Gastrocnemius medialis (tissue), 4 donors: ENCODE measurements around the gene IFI6.
"Not testable (repeated sequence)": the region's sequence is repeated elsewhere in the genome, so short reads cannot be mapped to it uniquely, and the experiment has no call there.

Experiments used
- CTCF ChIP-seq, 5 experiments: fragments of 450-650 bp in 3 of 5; fragments of 200-600 bp in 2 of 5; sonication (generic) in 2 of 5; IDR thresholded peaks in 4 of 5; conservative IDR thresholded peaks in 1 of 5; 1 replicate in 4 of 5; 2 replicates in 1 of 5; pipeline ENCODE4 v1.5.1; 2016 to 2019; ENCODE audit warnings: antibody characterized with exemption in 5 of 5, mild to moderate bottlenecking in 3 of 5, moderate library complexity in 3 of 5
- POLR2A ChIP-seq, 2 donors: fragments of 450-650 bp; IDR thresholded peaks; one replicate each; pipeline ENCODE4 v1.6.1; 2017; ENCODE audit warnings: antibody characterized with exemption in 2 of 2, mild to moderate bottlenecking in 2 of 2, moderate library complexity in 2 of 2

GRCh38 chr1:27680225-27680791, 8.3 kb upstream of the IFI6 start:
- not testable (repeated sequence) for TF ChIP-seq POLR2A (IDR thresholded peaks at IDR 0.05); CTCF (IDR thresholded peaks at IDR 0.05 in 4 of 5, conservative IDR thresholded peaks at IDR 0.05 in 1 of 5)
